ENCODE results near the gene DUS2.
"Not testable (repeated sequence)": the region's sequence is repeated elsewhere in the genome, so short reads cannot be mapped to it uniquely, and the experiment has no call there.

Gene DUS2

DNA sequence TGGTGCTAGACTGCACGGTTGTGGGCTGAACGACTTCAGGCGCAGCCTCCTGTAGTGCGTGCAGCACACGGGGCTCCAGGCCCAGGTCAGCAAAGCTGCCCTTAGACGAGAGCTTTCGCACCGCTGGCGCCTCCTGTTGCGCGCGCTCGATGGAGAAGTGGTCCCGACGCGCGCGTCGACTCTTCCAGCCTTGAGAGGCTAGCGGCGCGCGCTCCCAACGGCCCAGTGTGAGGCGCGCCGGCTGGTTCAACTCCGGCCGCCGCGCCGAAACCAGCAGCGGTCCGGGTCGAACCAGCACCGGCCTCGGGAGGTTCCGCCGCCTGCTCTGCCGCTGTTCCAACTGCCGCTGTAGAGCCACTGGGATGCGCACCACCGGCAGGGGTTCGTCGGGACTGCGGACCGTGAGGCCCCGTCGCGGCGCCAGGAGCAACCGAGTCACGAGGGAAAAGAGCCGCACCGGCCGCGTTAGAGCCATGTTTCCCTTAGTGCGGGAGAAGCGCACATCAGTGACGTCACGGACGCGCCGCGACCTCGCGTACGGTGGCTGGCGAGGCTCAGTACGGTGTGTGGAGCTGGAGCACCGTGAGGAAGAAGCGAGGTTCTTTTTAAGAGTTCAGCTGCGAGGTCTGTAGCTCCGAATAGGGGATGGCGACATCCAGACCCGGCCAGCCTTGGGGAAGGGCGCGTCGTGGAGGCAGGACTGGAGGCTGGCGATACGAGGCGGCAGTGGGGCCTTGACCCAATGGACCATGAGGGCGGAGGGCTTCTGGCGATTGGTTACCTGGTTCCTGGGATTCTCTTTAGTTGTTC, at the start of gene DUS2, which contains the start of gene DDX28:
DUS2 (plus strand) TSS at position 557 of the 810 bp plus-strand sequence. CDS start 14,740 bp downstream, outside the sequence.
DDX28 (minus strand) TSS at position 505 of the 810 bp plus-strand sequence; CDS start at position 475, 30 bp downstream.
- peak; percentile 96 for DNase-seq

DNA sequence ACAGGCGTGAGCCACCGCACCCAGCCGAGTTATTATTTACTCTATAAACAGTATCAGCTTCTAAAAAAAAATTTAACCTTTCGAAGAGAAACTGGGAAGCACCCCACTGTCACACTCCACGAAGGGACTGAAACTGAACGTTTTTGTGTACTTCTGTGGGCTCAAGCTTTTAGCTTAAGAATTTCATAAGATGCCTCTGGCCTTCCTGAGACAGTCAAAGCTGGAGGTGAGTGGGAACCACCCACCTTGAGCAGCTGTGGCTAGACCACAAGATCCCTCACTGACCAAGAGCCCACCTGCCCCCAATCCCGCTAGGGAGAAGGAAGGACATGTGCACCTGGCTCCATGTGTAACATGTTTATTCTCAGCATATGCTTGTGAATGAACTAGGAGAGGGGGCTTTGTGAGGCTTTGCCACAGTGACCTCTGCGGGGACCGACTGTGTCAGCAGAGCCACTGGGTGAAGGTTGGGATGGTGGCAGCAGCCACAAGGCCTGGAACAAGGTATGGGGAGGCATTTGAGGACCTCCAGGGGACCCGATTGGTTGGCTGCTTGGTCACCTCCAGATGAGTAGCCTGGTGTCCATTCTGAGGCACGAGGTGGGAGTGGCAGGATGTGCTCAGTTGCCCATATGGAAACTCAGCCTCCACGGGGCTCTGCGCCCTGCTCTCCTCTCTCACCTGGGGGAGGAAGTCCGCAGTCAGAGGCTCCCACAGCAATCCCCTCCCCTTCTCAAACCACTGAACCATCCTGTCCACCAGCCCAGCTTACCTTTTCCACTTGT, 47.6 kb upstream of the DUS2 start:
- no peak for DNase-seq

DNA sequence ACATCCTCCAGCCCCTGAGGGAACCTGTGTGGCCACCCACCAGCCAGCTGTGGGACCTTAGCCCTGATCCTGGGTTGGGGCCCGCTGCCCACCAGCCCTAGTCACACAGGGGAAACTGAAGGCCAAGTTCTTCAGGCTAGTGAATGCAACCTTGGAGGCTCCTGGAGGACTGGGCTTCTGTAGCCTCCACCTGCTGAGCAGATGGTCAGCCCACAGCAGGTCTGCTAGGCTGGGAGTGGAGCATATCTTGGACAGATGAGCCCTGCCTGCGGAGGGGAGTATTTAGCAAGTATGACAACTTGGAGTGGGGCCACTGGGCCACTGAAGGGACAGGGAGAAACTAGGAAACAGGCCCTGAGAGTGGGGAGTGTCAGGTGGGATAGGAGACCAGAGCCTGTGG, 46.9 kb upstream of the DUS2 start:
- no peak for DNase-seq

DNA sequence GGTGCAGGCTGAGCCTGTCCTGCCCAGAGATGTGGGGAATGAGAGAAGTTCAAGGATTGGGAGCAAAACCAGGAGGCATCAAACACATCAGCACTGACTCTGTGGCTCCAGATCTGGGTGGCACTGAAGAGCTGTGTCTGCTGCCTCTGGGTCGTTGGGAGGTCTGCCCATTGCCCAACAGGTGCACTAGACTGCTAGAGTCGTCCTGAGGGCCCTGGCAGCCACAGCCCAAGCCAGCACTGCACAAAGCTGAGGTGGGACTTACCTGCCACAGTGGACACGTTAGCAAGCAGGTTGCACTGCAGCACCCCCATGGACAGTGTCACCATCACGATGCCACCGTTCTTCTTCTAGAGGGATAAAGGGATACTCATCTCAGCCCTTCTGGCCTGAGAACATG, 46.1 kb upstream of the DUS2 start:
- no peak for DNase-seq

DNA sequence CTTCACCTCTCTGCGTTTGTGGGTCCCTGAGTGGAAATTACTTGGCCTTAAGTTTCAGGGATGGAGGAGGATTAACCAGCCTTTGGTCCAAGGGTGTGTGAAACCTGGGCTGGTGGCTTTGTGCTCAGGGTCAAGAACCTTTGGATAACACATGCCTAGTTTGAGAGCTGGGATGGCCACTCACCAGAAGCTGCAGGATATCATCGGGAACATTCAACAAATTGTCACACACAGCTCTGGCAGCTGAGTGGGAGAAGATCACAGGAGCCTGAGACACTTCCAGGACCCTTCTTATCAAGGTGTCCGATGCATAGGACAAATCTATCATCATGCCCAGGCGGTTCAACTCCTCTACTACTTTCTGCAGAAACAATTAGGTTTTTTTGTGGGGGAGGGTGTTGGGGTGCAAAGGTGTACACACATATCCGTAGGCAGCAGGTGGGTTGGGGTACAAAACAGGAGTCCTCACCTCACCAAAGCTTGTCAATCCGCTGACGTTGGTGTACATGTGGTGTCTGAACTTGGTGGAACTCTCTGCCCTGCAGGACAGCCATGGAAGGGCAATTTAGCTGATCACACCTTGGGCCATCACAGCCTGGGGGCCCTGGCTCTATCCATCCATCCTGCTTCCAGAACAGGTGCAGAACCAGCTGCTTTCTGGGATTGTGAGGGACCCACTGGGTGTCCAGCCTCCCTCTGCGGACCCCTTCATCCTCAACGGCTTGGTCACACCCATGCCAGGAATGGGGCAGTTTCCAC, 45.4 kb upstream of the DUS2 start:
- no peak for DNase-seq

DNA sequence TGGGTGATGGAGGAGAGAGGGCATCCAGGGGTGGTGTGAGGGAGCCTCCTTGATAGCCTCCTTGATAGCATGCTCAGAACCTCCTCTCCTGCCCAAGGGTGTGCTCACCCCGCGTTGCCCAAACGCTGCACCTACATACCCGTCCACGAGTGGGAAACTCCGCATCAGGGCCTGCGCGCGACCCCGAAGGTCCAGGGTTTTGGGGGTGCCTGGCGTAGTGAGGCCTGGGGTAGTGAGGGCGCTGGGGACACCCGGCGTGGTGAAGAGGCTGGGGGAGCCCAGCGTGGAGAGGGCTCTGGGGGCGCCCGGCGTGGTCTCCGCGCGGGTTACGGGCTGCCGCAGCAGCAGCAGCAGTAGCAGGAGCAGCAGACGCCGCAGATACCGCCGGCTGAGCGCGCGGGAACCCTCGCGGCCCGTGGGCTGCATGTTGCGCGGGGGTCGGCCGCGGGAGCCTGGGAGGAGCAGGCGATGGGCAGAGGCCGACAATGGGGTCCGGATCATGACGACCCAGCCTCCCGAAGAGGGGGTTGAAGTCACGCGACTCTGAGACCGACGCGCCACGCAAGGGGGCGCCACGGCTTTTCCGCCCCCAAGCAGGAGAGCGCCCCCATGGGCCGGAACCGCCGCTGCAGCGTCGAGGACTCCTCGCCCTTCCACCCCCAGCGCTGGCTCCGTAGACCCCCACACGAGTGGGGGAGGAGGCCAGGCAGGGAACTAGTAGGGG, 43.0 kb upstream of the DUS2 start, which contains the start of gene DPEP3:
DPEP3 (minus strand) TSS at position 545 of the 724 bp plus-strand sequence; CDS start at position 426, 119 bp downstream.
- DNase-seq: no peak

DNA sequence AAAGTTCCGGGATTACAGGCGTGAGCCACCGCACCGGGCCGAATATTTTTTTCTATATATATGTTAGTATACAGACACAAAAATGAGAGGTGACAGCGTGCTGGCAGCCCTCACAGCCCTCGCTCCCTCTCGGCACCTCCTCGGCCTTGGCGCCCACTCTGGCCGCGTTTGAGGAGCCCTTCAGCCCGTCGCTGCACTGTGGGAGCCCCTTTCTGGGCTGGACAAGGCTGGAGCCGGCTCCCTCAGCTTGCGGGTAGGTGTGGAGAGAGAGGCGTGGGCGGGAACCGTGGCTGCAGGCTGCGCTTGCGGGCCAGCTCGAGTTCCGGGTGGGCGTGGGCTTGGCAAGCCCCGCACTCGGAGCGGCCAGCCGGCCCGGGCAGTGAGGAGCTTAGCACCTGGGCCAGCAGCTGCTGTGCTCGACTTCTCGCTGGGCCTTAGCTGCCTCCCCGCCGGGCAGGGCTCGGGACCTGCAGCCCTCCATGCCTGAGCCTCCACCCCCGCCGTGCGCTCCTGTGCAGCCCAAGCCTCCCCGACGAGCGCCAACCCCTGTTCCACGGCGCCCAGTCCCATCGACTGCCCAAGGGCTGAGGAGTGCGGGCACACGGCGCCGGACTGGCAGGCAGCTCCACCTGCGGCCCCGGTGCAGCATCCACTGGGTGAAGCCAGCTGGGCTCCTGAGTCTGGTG, 40.9 kb upstream of the DUS2 start:
- no peak for DNase-seq

DNA sequence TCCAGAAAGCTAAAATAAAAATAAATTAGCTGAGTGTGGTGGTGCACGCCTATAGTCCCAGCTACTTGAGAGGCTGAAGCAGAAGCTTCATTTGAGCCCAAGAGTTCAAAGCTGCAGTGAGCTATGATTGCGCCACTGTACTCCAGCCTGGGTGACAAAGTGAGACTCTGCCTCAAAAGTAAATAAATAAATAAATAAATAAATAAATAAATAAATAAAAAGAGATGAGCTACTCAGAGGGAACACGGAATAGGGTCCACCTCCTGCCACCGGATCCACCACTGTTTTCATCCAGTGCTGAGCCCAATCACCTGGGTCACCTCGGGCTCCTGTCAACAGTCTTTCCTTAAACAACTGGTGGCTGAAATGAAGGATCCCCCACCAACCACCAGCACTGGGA, 36.1 kb upstream of the DUS2 start:
- DNase-seq: no peak

GRCh38 chr16:67987460-67988160, 35.5 kb upstream of the DUS2 start:
- DNase-seq: no peak

GRCh38 chr16:67988675-67989074, 34.4 kb upstream of the DUS2 start:
- no peak for DNase-seq

- no peak for DNase-seq
These were observed 33.6 kb upstream of the DUS2 start for GRCh38 chr16:67989322-67990017.

DNA sequence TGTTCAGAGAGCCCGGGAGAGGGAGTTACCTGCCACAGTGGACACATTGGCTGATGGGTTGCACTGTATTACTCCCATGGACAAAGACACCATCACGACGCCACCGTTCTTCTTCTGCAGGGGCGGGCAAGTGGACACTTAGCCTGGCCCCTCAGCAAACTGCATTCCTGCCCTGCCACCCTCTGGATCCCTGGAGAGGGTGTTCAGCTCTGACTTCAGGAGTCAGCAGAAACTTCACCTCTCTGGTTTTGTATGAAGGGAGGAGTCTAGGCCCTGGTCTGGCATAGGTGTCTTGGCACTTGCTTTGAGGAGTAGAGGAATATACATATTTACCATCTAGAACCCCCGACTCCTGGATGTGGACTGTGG, 33.1 kb upstream of the DUS2 start:
- DNase-seq: no peak

DNA sequence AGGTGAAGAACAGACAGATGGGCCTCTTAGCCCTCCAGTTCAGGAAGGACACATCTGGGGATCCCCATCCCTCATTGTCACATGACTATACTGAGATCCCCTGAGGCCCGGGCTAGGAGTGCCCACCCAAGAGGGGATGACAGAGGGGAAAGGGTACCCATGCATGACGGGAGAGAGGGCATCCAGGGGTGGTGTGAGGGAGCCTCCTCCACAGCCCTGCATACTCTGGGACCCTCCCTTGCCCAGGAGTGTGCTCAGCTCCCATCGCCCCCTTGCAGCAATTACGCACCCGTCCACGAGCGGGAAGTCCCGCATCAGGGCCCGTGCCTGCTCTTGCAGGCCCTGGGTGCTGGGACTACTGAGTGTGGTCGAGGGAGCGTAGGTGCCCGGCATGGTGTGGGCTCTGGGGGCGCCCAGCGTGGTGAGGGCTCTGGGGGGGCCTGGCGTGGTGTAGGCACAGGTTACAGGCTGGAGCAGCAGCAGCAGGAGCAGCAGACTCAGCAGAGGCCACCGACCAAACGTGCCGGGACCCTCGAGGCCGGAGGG, 30.4 kb upstream of the DUS2 start:
- no peak for DNase-seq

DNA sequence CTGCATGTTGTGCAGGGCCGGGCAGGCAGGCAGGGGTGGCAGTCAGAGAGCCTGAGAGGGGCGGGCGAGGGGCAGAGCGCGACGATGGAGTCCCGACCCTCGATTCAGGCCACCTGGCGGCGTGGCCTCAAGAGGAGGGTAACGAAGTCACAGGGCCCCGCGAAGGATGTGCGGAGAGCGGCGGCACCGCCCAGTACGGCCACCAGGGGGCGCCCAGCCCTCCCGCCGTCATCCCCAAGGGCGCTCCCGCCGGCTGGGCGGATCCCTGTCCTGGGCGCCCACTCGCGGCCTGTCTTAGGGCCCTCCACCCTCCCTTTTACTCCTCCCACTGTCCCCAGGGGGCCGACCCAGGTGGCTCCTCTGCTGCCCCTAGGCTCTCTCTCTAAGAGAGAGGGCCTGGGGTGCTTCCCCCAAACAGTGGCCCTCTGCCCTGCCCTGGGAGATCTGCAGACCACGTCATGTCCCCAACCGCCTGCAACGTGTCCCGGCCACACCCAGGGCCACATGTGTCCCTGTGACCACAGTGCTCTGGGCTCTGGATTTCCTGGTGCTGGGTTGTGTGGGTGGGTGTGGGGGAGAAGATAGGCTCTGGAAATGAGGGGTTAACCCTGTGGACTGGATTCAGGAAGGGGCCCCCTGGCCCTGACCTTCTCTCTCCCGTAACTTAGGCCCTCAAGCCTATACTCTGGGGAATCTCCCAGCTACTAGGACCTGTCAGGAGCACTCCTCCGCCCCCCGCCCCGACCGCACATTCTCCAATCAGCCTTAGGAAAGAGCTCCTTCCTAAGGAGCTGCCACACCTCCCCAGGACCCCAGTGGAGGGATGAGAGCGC, 29.7 kb upstream of the DUS2 start:
- peak; percentile 81 for DNase-seq

GRCh38 chr16:67994040-67994408, 29.1 kb upstream of the DUS2 start:
- not testable (repeated sequence) for DNase-seq

DNA sequence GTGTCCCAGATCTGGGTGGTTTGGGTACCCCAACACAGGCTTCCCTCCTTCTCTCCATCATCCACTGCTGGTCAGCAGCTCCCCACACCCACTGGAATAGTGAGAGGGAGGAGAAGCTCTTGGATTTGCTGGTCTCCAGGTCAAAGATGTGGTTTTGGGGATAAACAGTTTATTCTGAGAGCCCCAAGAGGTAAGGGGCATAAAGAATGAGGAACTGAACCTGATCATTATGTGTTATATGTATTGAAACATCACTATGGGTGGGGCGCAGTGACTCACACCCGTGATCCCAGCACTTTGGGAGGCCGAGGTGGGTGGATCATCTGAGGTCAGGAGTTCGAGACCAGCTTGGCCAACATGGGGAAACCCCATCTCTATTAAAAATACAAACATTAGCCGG, 27.7 kb upstream of the DUS2 start:
- no peak for DNase-seq

GRCh38 chr16:67996666-67997065, 26.4 kb upstream of the DUS2 start:
- no peak for DNase-seq

DNA sequence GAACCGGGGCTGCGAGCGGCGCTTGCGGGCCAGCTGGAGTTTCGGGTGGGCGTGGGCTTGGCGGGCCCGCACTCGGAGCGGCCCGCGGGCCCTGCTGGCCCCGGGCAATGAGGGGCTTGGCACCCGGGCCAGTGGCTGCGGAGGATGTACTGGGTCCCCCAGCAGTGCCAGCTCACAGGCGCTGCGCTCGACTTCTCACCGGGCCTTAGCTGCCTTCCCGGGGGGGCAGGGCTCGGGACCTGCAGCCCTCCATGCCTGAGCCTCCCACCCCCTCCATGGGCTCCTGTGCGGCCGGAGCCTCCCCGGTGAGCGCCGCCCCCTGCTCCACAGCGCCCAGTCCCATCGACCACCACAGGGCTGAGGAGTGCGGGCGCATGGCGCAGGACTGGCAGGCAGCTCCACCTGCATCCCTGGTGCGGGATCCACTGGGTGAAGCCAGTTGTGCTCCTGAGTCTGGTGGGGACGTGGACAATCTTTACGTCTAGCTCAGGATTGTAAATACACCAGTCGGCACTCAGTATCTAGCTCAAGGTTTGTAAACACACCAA, 24.8 kb upstream of the DUS2 start:
- DNase-seq: not testable (repeated sequence)
